Neural progenitor cell (in vitro differentiated cells): ENCODE data around the gene CFAP54. TPM values are rescaled to one million over a fixed set of nuclear protein-coding genes. Genes with fewer than 3 reads are reported as not detected.

ENCODE experiments used
- DNase-seq: peaks from one replicate; pipeline ENCODE4 v3.0.0-alpha.2; 2016; ENCODE audit warnings: low spot score
- H2AFZ ChIP-seq: fragments of 200-600 bp; sonication (generic); replicated peaks from 2 replicates; pipeline ENCODE4 v1.6.1; 2016; ENCODE audit warnings: antibody characterized with exemption
- H3F3A ChIP-seq: fragments of 200-600 bp; sonication (generic); 2 replicates; pipeline ENCODE4 v1.6.1; 2016; ENCODE audit warnings: antibody characterized with exemption, low read depth
- H3K27ac ChIP-seq: fragments of 200-600 bp; sonication (generic); 2 replicates; pipeline ENCODE4 v1.5.1; 2016; ENCODE audit warnings: mild to moderate bottlenecking
- H3K27me3 ChIP-seq: fragments of 200-600 bp; sonication (generic); 2 replicates; pipeline ENCODE4 v1.6.1; 2016; ENCODE audit warnings: mild to moderate bottlenecking, moderate library complexity
- H3K36me3 ChIP-seq: fragments of 200-600 bp; sonication (generic); 2 replicates; pipeline ENCODE4 v1.5.1; 2016
- H3K4me1 ChIP-seq: fragments of 200-600 bp; sonication (generic); 2 replicates; pipeline ENCODE4 v1.6.1; 2016; ENCODE audit warnings: mixed run types
- H3K4me2 ChIP-seq: fragments of 200-600 bp; sonication (generic); 2 replicates; pipeline ENCODE4 v1.6.1; 2016
- H3K4me3 ChIP-seq: fragments of 200-600 bp; sonication (generic); 2 replicates; pipeline ENCODE4 v1.5.1; 2016
- H3K79me2 ChIP-seq: fragments of 200-600 bp; sonication (generic); 2 replicates; pipeline ENCODE4 v1.6.1; 2016; ENCODE audit warnings: low read depth
- H3K9ac ChIP-seq: fragments of 200-600 bp; sonication (generic); 2 replicates; pipeline ENCODE4 v1.6.1; 2016
- H3K9me3 ChIP-seq: fragments of 200-600 bp; sonication (generic); 2 replicates; pipeline ENCODE4 v1.5.1; 2016; ENCODE audit warnings: low read depth
- H4K20me1 ChIP-seq: fragments of 200-600 bp; sonication (generic); 2 replicates; pipeline ENCODE4 v1.6.1; 2016; ENCODE audit warnings: low read depth
- H3K27ac Mint-ChIP-seq: 3 replicates; pipeline ENCODE4 v1.8.0; 2021; ENCODE audit warnings: mixed read lengths
- H3K27me3 Mint-ChIP-seq: 2 replicates; pipeline ENCODE4 v1.8.0; 2022; ENCODE audit warnings: low read depth, mild to moderate bottlenecking, inconsistent platforms, moderate library complexity, mixed read lengths; ENCODE audit not compliant: insufficient read depth
- H3K36me3 Mint-ChIP-seq: 3 replicates; pipeline ENCODE4 v1.8.0; 2021; ENCODE audit warnings: mixed read lengths
- H3K4me1 Mint-ChIP-seq: 3 replicates; pipeline ENCODE4 v1.8.0; 2021; ENCODE audit warnings: mixed read lengths
- H3K4me3 Mint-ChIP-seq: 3 replicates; pipeline ENCODE4 v1.8.0; 2021; ENCODE audit warnings: mild to moderate bottlenecking, moderate library complexity, mixed read lengths
- H3K9me3 Mint-ChIP-seq: 3 replicates; pipeline ENCODE4 v1.8.0; 2020; ENCODE audit warnings: mixed read lengths
- EZH2 ChIP-seq: fragments of 200-600 bp; sonication (generic); IDR thresholded peaks from 2 replicates; pipeline ENCODE4 v1.6.1; 2017; ENCODE audit warnings: antibody characterized with exemption, mild to moderate bottlenecking, moderate library complexity
- EZH2phosphoT487 ChIP-seq: fragments of 200-600 bp; sonication (generic); IDR thresholded peaks from 2 replicates; pipeline ENCODE4 v1.6.1; 2017; ENCODE audit warnings: antibody characterized with exemption
- total RNA-seq: library from RNA; depleted of rRNA; stranded (reverse); fragments of >200 nt; gene quantifications from 2 replicates; pipeline ENCODE4 v1.2.3, GENCODE V29; 2015; ENCODE audit warnings: low replicate concordance
- TF ChIP-seq, protein P1 (sequence below): fragments of 200-600 bp; sonication (generic); IDR thresholded peaks from 2 replicates; pipeline ENCODE4 v1.5.1; 2017; ENCODE audit warnings: antibody characterized with exemption, mild to moderate bottlenecking

The CFAP54 gene
- total RNA-seq, 1 donor from 2014 or later: 4.2 TPM

DNA sequence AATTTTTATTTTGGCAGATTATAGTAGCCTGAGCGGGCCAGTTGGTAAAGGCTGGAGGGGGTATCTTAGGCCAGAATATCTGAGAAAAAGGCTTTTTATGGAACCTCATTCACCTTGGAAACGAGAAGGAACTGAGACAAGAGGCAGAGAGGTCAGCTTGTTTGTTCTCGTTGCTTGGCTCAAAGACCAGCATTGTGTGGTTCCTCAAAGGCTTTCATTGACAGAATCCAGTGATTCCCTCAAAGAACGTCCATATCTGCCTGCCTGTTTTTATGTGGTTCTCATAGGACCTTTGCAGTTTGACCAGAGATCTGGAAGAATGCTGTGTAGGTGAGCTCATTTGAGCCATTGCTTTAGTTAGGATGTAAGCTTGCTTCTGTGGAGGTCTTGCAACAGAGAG lies 117.3 kb downstream of the CFAP54 start:
- TF ChIP-seq EZH2phosphoT487: no peak
- no peak for TF ChIP-seq EZH2
- TF ChIP-seq, protein P1, sequence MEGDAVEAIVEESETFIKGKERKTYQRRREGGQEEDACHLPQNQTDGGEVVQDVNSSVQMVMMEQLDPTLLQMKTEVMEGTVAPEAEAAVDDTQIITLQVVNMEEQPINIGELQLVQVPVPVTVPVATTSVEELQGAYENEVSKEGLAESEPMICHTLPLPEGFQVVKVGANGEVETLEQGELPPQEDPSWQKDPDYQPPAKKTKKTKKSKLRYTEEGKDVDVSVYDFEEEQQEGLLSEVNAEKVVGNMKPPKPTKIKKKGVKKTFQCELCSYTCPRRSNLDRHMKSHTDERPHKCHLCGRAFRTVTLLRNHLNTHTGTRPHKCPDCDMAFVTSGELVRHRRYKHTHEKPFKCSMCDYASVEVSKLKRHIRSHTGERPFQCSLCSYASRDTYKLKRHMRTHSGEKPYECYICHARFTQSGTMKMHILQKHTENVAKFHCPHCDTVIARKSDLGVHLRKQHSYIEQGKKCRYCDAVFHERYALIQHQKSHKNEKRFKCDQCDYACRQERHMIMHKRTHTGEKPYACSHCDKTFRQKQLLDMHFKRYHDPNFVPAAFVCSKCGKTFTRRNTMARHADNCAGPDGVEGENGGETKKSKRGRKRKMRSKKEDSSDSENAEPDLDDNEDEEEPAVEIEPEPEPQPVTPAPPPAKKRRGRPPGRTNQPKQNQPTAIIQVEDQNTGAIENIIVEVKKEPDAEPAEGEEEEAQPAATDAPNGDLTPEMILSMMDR: no peak
- H3K79me2 ChIP-seq: no peaks in the 10 kb centered on the region

DNA sequence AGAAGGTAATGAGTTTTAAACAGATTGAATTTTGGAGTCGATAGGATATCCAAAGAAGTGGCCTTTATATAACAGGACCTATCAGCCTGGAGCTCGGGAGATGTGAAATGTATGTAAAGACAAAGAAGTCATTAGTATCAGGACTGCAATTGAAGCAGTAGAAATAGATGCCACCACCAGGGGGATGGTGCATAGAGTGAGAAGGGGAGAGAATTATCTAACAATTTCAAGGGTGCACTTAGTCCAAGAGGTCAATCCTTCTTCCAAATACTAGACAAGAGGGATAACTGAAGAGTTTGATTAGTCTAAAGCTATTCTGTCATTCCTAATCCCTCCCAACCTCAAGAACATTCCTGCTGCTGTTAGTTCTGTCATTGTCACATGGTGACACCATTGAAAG lies 127.8 kb downstream of the CFAP54 start:
- H3K27ac Mint-ChIP-seq: no peak overlapping the region
- peaks cover 9% of the 10 kb centered on the region for H3K9me3 Mint-ChIP-seq
- Histone ChIP-seq H3K27me3 (peaks cover 26% of the 10 kb centered on the region), H3K27ac (no peak overlapping the region), H2AFZ (no peak overlapping the region), H3K9ac (no peak overlapping the region), H4K20me1 (no peaks in the 10 kb centered on the region), H3K4me1 (no peaks in the 10 kb centered on the region), H3K4me2 (no peak overlapping the region), H3K79me2 (no peaks in the 10 kb centered on the region), H3F3A (no peaks in the 10 kb centered on the region), H3K4me3 (no peak overlapping the region), H3K36me3 (no peaks in the 10 kb centered on the region), H3K9me3 (no peaks in the 10 kb centered on the region)
- H3K27me3 Mint-ChIP-seq: peaks cover 3% of the 10 kb centered on the region
- TF ChIP-seq, protein P1: peak; percentile 41
- no peak for TF ChIP-seq EZH2
- no peak for DNase-seq
- H3K36me3 Mint-ChIP-seq: no peaks in the 10 kb centered on the region
- H3K4me3 Mint-ChIP-seq: no peak overlapping the region
- no peaks in the 10 kb centered on the region for H3K4me1 Mint-ChIP-seq

More for the DNA sequence above, 117.3 kb downstream of the CFAP54 start:
- Histone ChIP-seq H3K36me3 (no peaks in the 10 kb centered on the region), H3K4me1 (no peaks in the 10 kb centered on the region), H3K9ac (no peak overlapping the region), H2AFZ (no peak overlapping the region), H3K27me3 (no peaks in the 10 kb centered on the region), H4K20me1 (no peaks in the 10 kb centered on the region), H3F3A (no peaks in the 10 kb centered on the region), H3K4me3 (no peak overlapping the region), H3K9me3 (peaks cover 8% of the 10 kb centered on the region), H3K27ac (no peak overlapping the region), H3K4me2 (no peak overlapping the region)
- Mint-ChIP-seq H3K27me3 (peaks cover 3% of the 10 kb centered on the region), H3K4me1 (no peaks in the 10 kb centered on the region), H3K27ac (no peak overlapping the region), H3K36me3 (peaks cover 13% of the 10 kb centered on the region), H3K9me3 (peaks cover 17% of the 10 kb centered on the region), H3K4me3 (no peak overlapping the region)
- DNase-seq: no peak

DNA sequence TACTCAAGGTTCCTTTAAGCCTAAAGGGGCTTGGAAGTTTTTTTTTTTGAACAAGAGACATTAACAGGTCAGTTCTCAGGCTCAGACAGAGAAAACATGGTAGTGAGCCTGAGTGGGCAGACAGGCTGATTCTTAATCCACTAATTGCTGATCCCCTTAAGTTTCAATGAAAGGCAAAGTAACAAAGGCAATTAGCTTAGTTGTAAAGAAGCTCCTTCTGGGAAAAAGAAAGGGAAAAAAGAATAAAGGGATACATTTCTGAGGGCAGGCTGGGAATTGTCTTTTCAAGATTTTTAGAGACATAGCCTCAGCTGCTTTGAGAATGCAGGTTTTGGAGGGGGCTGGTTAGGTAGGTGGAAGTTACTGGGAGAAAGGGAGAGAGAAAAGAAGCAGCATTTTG lies 133.8 kb downstream of the CFAP54 start:
- no peak overlapping the region for H2AFZ ChIP-seq
- no peaks in the 10 kb centered on the region for H3K79me2 ChIP-seq
- H3K4me2 ChIP-seq: peak overlapping the region; percentile 64
- TF ChIP-seq, protein P1: no peak
- TF ChIP-seq EZH2phosphoT487: peak; percentile 96
- H3K27ac ChIP-seq: no peak overlapping the region
- H3K4me3 ChIP-seq: peak overlapping the region; percentile 20
- peaks cover 22% of the 10 kb centered on the region for H3F3A ChIP-seq
- no peaks in the 10 kb centered on the region for H3K36me3 ChIP-seq
- peaks cover 21% of the 10 kb centered on the region for H3K4me1 ChIP-seq
- H3K27me3 Mint-ChIP-seq: peaks cover 5% of the 10 kb centered on the region
- H3K36me3 Mint-ChIP-seq: no peaks in the 10 kb centered on the region
- no peak overlapping the region for H3K27ac Mint-ChIP-seq
- no peaks in the 10 kb centered on the region for H3K9me3 Mint-ChIP-seq
- H4K20me1 ChIP-seq: peaks cover 12% of the 10 kb centered on the region
- no peak overlapping the region for H3K9ac ChIP-seq
- H3K27me3 ChIP-seq: peaks cover 59% of the 10 kb centered on the region
- no peaks in the 10 kb centered on the region for H3K9me3 ChIP-seq
- peak; percentile 72 for DNase-seq
- H3K4me3 Mint-ChIP-seq: no peak overlapping the region
- peaks cover 20% of the 10 kb centered on the region for H3K4me1 Mint-ChIP-seq
